ACHN (cell line): ENCODE data around the gene SLC22A4.
A peak's percentile ranks its signal among the peaks of the same experiment; 100 is the strongest.

ENCODE experiments used
- DNase-seq: peaks from one replicate; pipeline ENCODE4 v3.0.0-alpha.2; 2015
- in situ Hi-C: cut with HindIII; loops from 2 replicates; pipeline ENCODE4 v1.10.0; 2017; ENCODE audit warnings: low sequenced_read_pairs, low pct_ligation_motif_present, low pct_unique_long_range_greater_than_20kb

SLC22A4 gene

GRCh38 chr5:132272311-132273210, 21.6 kb upstream of the SLC22A4 start:
- peak; percentile 43 for DNase-seq
- in situ Hi-C loops, result no loop called here

GRCh38 chr5:132273631-132274030, 20.6 kb upstream of the SLC22A4 start:
- in situ Hi-C loops, result no loop called here

DNA sequence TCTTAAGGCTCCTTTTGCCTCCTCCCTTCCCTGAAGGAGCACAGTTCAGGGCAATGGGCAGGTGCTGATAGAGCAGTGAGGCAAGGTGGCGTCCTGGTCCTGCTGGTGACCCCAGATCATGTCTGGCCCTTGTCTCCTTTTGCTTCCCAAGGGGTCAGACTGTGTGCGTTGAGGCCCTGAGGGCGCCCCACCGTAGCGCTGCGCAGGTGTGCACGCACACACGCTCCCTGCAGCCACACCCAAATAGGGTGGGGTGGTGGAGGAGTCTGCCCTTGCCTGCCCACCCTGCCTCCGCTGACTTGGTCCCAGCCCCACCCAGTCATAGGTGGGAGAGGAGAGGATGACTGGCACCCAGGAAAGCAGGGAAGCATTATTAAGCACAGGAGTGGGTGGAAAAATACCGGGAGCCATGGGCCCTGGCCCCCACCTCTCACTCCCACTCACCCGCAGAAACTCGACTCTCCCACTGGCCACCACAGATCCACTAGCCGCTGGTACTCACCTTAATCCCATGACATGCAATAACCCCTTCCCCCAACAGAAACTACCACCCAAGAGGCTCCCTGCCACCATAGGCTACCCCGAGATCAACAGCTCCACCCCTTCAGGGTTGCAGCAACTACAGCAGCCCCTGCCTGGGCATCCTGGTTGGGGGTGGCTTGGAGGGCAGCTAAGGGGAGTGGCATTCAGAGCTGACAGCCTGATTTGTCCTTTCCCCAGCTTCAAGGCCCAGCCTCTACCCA, 20.0 kb upstream of the SLC22A4 start:
- in situ Hi-C loops, result no loop called here
- no peak for DNase-seq

More at GRCh38 chr5:132273631-132274030, 20.6 kb upstream of the SLC22A4 start:
- DNase-seq, result no peak

DNA sequence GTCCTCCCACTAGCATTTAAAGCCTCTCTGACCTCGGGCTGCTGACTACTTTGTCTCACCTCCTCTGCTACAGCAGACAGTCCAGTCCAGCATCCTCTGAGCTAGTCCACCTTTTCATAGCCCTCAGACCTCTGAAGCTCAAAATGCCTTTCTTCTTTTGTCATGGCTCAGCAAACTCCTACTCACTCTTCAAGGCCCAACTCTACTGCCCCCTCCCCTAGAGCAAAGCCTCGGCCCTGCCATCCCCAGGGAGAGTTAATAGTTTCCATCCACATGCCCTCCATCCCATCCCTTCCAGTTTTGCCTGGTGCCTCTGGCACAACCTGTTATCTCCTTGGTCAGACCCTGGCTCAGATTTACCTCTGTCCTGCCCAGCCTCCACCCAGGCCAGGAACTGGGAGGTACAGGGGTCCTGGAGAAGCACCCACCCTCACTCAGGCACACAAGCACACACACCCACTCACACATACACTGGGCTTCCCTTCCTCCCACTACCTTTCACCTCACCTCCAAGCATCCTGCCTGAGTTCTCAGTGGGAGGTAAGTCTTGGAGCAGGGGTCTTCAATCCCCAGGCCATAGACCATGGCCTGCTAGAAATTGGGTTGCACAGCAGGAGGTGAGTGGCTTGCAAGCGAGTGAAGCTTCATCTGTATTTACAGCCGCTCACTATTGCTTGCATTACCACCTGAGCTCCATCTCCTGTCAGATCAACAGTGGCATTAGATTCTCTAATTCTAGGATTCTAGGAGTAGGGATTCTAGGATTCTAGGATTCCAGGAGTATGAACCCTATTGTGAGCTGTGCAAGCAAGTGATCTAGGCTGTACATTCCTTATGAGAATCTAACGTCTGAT, 18.6 kb upstream of the SLC22A4 start:
- in situ Hi-C loops, result no loop called here
- no peak for DNase-seq

GRCh38 chr5:132277256-132277655, 16.9 kb upstream of the SLC22A4 start:
- in situ Hi-C loops, result no loop called here
- DNase-seq, result no peak

GRCh38 chr5:132277971-132278853, 16.0 kb upstream of the SLC22A4 start:
- in situ Hi-C loops, result no loop called here
- DNase-seq, result no peak

DNA sequence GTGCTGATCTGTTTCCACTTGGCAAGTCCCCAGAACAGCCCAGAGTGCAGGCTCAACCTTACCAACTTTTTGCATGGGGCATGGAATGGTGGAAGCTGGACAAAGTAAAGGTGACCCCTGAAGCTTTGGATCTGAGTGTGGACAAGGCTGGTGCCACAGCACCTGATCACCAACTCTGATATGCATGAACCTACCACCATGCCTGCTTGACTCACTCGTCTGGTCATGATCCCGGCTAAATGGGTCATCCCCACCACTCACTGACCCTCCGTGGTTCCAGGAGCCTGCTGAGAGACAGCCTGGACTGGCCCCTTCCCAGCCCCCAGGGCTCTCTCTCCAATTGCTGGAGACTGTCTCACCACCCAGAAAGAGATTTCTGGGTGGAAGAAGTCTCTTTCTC, 14.4 kb upstream of the SLC22A4 start:
- in situ Hi-C loops, result no loop called here
- DNase-seq, result no peak

DNA sequence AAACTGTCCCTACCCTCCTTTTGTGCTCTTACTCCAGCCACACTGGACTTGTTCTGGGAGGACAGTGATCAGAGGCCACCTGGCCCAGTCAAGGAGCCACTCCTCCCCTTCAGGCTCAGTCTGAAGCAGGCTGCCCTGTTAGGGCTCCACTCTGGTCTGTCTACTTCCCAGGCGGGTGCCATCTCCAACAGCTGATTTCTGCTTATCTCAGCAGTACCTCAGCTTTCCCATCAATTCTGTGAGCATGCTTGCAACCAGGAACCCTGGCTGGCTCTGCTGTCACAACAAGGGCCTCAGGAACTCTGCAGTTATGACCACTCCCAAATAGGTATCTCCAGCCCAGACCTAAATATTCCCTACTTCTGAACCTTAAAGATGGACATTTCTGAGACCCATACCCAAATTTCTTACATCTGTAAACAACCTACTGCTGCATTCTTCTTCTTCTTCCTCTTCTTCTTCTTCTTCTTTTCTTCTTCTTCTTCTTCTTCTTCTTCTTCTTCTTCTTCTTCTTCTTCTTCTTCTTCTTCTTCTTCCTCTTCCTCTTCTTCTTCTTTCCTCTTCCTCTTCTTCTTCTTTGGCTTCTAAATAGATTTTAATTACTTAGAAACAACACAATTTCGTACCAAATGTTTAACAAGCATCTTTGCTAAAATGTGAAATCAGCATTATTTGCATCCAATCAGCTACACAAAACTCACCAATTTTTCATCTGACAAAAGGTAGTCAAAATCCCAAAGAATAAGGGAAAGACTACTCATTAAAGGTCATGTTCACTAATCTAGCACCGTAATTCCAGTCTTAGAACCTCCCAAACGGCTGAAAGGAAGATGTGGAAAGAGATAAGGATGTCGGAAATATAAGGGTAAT, 13.6 kb upstream of the SLC22A4 start:
- DNase-seq, result no peak
- in situ Hi-C loops, result no loop called here

DNA sequence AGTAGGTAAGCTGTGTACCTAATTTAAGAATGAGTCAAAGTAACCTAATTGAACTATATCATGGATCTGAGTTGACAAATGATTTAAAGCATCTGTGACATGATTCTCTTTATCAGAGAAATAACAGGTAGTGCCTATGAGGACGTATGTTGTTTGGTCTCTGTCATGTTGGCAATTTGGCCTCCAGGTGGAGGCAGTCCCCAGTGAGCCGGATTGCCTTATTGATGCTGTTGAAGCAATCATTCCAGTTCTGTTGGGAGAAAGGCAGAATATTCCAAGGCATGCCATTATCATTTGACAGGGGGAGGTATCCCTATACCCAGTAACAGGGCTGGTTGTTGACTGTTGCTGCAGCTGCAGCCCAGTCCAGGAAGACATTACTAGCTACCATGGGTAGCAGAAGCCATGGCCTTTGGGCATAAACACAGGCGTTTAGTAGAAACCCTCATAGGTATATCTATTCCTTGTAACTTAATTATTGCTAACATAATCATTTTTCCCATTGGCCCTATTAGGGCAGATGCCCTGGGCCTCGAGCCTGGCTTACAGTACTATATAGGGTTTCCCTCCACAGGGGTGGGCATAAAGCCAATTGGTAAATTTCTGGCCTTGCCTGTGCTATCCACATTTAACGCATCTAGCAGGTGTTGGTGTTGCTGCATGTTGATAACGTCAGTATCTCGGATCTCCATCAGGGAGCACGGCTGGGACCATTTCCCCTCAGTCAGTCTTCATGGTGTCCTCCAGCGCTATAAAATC, 12.2 kb upstream of the SLC22A4 start:
- in situ Hi-C loops, result no loop called here
- no peak for DNase-seq

GRCh38 chr5:132283423-132284043, 10.7 kb upstream of the SLC22A4 start:
- DNase-seq, result no peak
- in situ Hi-C loops, result no loop called here

GRCh38 chr5:132289097-132289496, 5.1 kb upstream of the SLC22A4 start:
- DNase-seq, result no peak
- in situ Hi-C loops, result no loop called here

DNA sequence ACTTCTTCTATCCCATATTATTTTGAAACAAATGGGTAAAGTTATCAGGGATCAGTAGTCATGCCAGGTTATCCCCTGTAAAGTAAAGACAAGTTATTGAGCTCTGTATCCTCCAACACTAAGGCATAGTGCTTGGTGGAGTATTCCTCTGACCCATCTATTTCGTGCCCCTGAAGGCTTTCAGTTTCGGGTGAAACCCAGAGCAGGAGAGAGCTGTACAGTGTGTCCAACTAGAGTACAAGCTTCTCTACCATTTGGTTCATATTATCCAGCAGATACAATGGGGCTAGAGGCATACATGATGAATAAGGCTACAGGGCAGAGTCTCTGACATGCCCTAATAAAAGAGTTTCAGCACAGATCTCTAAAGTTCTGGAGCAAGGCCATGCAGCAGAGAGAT, 3.2 kb upstream of the SLC22A4 start:
- no peak for DNase-seq
- in situ Hi-C loops, result no loop called here

DNA sequence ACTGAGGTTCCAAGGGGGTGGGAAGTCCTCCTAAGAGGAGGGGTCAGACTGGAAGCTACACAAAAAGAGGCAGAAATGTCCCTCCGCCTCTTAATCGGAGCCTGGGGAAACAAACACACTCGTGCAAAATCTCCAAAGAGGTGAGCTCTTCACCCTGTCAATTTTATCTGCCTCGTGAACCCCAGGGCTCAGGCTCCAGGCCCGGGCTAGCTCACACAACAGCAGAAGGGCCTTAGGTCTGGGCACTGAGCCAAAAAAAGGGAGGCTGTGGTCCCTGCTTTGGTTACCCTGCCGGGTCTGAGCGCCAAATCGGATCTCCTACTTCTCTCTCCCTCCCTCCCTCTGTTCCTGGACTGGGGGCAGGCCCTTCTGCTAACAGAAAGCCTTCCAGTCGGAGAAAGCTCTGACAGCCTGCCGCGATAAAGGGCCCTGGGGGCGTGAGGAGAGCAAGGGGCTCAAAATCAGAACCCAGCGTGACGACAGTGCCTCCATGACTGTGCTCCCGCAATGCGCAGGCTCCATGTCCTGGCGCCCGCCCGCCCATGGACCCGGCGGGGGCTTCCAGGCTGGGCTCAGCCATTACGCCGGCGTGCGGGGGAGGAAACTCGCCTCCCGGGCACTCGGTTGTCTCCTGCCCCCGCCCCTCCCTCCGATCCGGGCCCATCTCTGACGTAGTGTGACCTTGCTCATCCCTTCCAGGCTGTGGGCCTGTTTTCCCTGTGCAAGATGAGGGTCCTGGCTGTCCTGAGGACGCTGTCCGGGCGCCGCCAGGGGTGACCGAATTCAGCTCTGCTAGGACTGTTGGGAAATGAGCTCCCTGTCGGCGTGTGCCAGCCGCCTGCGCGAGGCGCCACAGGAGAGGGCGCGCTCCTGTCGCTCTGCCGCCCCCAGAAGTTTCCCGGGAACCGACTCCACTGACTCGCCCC, 865 bp upstream of the SLC22A4 start:
- in situ Hi-C loops, result no loop called here
- peak; percentile 78 for DNase-seq

DNA sequence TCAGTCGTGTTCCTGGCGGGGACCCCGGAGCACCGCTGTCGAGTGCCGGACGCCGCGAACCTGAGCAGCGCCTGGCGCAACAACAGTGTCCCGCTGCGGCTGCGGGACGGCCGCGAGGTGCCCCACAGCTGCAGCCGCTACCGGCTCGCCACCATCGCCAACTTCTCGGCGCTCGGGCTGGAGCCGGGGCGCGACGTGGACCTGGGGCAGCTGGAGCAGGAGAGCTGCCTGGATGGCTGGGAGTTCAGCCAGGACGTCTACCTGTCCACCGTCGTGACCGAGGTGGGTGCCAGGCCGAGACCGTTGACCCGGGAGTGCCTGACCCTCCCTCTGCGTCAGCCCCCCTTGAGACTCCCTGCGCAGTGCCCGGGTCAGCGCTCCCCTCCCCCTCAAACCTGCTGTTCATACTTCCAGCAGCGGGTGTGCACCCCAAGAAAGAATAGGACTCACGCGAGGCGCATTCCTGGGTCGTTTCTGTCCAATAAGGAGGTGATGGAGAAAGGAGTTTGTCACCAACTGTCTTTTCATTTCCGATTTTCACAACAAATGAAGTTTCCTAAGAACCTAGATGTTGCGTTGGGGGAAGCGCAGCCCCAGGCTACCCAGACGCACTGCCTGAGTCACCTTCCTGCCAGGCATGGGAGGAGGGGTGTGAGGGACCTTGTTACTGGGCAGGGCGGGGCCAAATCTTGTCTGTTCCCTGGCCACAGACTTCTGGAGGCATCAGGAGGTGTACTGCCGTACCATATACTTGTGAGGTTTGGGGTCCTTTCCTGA, 722 bp downstream of the SLC22A4 start:
- in situ Hi-C loops, result no loop called here

More for the DNA sequence above, 722 bp downstream of the SLC22A4 start:
- peak; percentile 76 for DNase-seq
